Duodenal mucosa (tissue), 2 donors: ENCODE data around the gene GAB3.
"Not testable (repeated sequence)": the region's sequence is repeated elsewhere in the genome, so short reads cannot be mapped to it uniquely, and the experiment has no call there.

Experiments
- H3K27ac ChIP-seq: one replicate; pipeline ENCODE4 v1.7.0; 2013; ENCODE audit warnings: low read depth, low read length
- H3K27me3 ChIP-seq, 2 donors: one replicate each; pipeline ENCODE4 v1.7.0; 2013; ENCODE audit warnings: low read length in 2 of 2, control low read depth in 1 of 2; ENCODE audit not compliant: insufficient read depth in 2 of 2, control insufficient read depth in 1 of 2
- H3K36me3 ChIP-seq, 2 donors: one replicate each; pipeline ENCODE4 v1.7.0; 2013; ENCODE audit warnings: low read length in 2 of 2, control low read depth in 1 of 2; ENCODE audit not compliant: insufficient read depth in 2 of 2, control insufficient read depth in 1 of 2
- H3K4me1 ChIP-seq, 2 donors: one replicate each; pipeline ENCODE4 v1.7.0; 2013; ENCODE audit warnings: low read length in 2 of 2, control low read depth in 1 of 2; ENCODE audit not compliant: insufficient read depth in 2 of 2, control insufficient read depth in 1 of 2
- H3K4me3 ChIP-seq, 2 donors: one replicate each; pipeline ENCODE4 v1.7.0; 2013; ENCODE audit warnings: low read length in 2 of 2, low read depth in 1 of 2
- H3K9ac ChIP-seq, 2 donors: one replicate each; pipeline ENCODE4 v1.7.0; 2013; ENCODE audit warnings: low read length in 2 of 2, low read depth in 1 of 2
- H3K9me3 ChIP-seq, 2 donors: one replicate each; pipeline ENCODE4 v1.7.0; 2013; ENCODE audit warnings: low read length in 2 of 2, control low read depth in 1 of 2; ENCODE audit not compliant: control insufficient read depth in 1 of 2

Gene GAB3

DNA sequence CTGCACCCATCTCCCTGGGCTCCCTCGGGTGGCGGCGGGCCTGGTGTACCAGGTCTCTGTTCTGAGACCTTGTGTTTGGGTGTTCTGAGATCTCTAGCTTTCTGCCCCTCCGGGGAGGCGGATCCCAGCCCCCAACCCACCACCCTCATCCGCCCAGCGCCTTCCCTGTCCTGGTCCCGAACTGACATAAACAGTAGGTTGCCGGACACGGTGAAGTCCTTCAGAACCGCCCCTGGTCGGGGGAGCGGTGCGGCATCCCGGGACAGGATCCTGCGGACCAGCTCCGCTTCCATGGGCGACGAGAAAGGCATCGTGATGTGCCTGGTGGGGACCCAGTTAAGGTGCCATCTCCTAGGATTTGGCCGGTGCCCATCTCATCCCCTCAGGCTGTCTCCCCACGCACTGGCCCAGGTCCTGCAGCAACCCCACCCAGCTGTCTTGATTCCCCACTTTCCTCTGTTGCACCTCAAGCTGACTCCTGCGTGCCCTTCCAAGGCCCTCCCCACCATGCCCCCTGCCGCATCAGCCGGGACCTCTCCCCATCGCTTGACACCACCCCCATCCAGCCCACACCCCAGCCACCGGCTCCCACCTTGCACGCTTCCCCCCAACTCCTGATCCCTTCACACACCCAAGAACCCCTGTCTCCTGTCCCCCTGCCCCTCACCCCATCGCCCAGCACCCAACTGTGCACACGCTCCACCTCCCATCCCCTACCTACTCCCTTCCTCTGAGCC, 98.4 kb downstream of the GAB3 start:
- no peaks in the 10 kb centered on the region for H3K27me3 ChIP-seq
- H3K4me3 ChIP-seq: no peak overlapping the region

DNA sequence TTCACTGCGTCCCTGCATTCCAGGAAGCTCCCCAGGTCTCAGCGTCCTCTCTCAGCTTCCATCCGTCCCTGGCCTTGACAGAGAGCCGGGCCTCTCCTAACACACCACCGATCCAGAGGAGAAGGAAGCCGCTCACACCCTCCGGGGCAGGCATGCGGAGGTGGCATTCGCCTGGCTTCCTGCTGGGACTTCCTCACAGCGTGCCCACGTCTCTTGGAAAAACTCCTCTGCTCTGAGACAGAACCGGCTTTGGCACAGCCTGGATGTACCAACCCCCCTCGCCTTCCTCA, 100.7 kb downstream of the GAB3 start:
- Histone ChIP-seq H3K9ac (no peak overlapping the region), H3K36me3 (no peaks in the 10 kb centered on the region), H3K27me3 (no peaks in the 10 kb centered on the region), H3K4me3 (no peak overlapping the region), H3K4me1 (no peaks in the 10 kb centered on the region), H3K27ac (no peak overlapping the region), H3K9me3 (no peaks in the 10 kb centered on the region)

More for the DNA sequence above, 98.4 kb downstream of the GAB3 start:
- Histone ChIP-seq H3K4me1 (no peaks in the 10 kb centered on the region), H3K36me3 (no peaks in the 10 kb centered on the region), H3K9ac (no peak overlapping the region), H3K9me3 (no peaks in the 10 kb centered on the region), H3K27ac (no peak overlapping the region)

DNA sequence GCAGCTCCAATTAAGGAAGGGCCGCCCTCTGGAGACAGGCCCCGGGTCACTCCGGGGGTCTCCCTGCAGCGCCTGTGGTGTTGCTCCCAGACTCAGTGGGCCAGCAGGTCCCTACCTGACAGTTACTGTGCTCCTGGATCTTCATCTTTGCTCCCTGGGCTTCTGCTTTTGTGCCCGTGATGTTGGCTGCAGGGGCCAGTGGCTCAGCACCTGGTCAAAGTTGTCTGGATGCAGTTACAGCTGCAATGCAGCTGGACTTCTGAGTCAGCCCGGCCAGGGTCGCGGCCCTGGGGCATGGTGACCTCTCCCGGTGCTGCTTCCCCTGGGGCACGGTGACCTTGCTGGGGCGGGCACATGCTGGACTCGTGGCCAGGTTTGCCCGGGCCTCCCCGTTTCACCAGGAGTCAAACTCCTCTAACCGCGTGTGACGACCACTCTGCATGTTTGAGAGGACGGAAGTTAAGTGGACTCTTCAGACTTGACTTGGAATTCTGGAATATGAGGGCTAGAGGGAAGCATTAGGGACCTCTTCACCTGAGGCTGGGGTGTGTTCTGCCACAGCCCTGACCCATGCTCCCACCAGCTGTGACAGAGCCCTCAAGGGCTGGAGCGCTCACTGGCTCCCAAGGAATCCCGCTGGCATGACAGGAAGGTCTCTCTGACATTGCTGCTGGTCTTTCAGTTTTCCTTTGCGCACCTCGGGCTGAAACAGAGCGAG, 101.2 kb downstream of the GAB3 start:
- Histone ChIP-seq H3K36me3 (no peaks in the 10 kb centered on the region), H3K4me3 (no peak overlapping the region), H3K9ac (no peak overlapping the region), H3K27ac (no peak overlapping the region), H3K9me3 (no peaks in the 10 kb centered on the region), H3K27me3 (no peaks in the 10 kb centered on the region), H3K4me1 (no peaks in the 10 kb centered on the region)

DNA sequence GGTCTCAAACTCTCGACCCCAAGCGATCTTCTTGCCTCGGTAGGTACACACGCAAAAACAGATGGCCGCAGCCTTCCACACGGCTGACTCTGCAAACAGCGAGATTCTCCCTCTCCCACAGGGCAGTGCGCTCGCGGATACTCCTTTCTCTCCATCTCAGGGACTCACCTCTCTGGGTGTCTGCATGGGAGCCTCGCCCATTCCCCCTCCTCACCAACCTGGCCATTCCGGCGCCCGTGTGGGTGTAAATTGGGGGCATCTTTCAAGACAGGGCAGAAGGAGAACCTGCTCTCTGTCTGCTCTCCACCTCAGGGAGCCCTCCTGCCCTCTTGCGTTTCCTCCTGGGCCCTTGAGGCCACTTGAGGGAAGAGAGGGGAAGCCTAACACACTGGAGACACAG, 101.9 kb downstream of the GAB3 start:
- H3K36me3 ChIP-seq: no peaks in the 10 kb centered on the region
- H3K27me3 ChIP-seq: no peaks in the 10 kb centered on the region
- H3K4me1 ChIP-seq: no peaks in the 10 kb centered on the region
- H3K4me3 ChIP-seq: no peak overlapping the region
- no peaks in the 10 kb centered on the region for H3K9me3 ChIP-seq
- no peak overlapping the region for H3K9ac ChIP-seq
- no peak overlapping the region for H3K27ac ChIP-seq

DNA sequence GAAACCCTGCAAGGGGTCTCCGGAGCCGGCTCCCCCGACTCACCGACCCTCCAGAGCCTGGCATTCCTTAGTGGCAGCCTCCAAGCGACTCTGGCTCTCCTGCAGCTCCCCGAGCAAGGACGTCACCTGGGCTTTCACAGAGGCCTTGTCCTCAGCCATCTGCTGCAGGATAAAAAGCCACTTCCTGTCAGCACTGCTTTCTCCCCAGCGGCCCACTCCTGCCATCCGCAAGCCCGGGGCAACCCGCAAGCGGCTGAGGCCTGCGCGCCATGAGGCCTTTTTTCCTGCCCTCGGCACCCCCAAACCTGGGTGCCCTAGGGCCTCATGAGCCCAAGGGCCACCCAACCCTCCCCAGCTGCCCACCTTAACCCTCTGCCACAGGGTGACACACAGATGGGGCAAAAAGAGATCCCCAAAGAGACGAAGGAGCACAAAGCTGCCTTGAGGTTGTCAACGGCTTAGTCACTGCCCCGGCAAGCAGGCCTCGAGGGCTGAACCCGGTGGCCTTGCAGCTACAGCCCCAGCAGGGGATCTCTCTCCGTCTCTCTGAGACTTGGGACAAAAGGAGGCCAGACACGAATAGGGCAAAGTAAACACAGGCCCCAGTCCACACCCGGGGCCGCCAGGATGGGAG, 105.0 kb downstream of the GAB3 start:
- not testable (repeated sequence) for H3K27ac ChIP-seq, H3K9ac ChIP-seq, H3K4me3 ChIP-seq, H3K9me3 ChIP-seq, H3K4me1 ChIP-seq, H3K27me3 ChIP-seq, H3K36me3 ChIP-seq

DNA sequence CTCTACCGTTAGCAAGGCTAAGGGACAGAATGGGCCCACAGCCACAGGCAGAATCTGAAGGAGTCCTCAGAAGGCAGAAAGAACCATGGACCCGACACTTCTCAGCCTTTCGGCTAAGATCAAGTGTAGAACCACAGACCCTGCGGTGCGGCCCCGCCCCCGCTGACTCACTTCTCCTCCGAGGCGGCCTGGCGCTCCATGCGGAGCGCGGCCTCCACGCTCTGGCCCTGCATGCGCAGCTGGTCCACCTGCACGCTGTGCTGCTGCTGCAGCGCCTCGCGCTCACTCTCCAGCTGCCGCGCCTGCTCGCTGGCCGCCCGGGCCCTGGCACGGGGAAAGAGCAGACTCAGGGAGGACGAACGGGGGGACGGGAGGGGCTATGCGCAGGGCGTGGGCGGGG, 107.2 kb downstream of the GAB3 start:
- H3K36me3 ChIP-seq, H3K4me1 ChIP-seq, H3K9ac ChIP-seq, H3K9me3 ChIP-seq, H3K4me3 ChIP-seq, H3K27me3 ChIP-seq, H3K27ac ChIP-seq: not testable (repeated sequence)

DNA sequence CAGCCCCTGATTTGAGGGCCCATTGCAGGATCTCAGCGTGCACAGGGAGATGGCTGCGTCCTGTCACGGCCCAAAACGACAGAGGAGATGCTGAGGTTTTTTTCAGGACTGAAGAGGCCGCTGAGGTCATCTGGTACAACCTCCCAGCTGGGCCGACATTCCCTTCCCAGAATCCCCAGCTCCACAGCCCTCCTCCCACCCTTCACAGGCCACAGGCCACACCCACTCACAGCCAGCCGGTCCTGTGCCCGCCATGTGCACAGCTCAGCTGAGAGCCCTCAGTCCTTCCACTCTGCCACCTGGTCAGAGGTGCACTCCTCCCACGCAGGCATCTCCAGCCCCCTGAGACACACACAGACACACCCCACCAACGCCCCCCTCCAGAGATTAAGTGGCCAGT, 109.1 kb downstream of the GAB3 start:
- not testable (repeated sequence) for H3K9ac ChIP-seq

DNA sequence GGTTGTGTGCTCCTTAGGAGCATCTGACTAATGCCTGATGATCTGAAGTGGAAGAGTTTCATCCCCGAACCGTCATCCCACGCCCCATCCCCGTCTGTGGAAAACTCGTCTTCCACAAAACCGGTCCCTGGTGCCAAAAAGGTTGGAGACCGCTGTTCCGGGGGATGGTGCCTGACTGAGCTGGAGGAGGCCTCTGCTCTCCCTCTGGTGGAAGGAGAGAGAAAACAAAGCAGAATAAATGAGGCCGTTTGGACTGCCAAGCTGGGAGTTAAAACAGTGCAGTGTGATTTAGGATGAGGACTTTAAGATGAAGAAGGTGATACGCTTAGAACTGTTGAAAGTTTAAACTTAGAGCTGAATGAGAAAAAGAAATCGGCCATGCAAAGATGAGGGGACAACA, 117.2 kb downstream of the GAB3 start:
- not testable (repeated sequence) for H3K36me3 ChIP-seq, H3K4me3 ChIP-seq, H3K27me3 ChIP-seq, H3K4me1 ChIP-seq, H3K27ac ChIP-seq, H3K9me3 ChIP-seq, H3K9ac ChIP-seq

More for the DNA sequence above, 109.1 kb downstream of the GAB3 start:
- not testable (repeated sequence) for H3K27me3 ChIP-seq, H3K27ac ChIP-seq, H3K4me1 ChIP-seq, H3K4me3 ChIP-seq, H3K9me3 ChIP-seq, H3K36me3 ChIP-seq

DNA sequence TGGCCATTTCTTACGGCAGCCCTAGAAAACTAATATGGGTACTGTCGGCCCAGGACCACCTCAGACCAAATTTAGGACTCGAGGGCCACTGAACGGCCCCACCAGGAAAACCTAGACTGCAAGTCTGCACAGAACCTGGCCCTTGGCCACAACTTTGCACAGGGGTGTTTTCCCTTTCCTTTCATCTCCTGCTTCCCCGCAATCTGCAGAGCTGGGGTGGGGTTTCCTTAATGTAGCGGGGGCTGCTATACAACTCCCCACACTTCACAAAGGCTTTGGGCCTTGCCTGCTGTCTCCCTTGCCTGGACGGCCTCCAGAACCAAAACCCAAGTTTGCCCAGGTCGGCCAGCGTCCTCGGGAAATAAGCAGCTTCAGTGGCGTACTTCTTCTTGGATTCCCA, 119.9 kb downstream of the GAB3 start:
- H3K4me1 ChIP-seq, H3K27ac ChIP-seq, H3K36me3 ChIP-seq, H3K4me3 ChIP-seq, H3K9me3 ChIP-seq, H3K27me3 ChIP-seq, H3K9ac ChIP-seq: not testable (repeated sequence)

DNA sequence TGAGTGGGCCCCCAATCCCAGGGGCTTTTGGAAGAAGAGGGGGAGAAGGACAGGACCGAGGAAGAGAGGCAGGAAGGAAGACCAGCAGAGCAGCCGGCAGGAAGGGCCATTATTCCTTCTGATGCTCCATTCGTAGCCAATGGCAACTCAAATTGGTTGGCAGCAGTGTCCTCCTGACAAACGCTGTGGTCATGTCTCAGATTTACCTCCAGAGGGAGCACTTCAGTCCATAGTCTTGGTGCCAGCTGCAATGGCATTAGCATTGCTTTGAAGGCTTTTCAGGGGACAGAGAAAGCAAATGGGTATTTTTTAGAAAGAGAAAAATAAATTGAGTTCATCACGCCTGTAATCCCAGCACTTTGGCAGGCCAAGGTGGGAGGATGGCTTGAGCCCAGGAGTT, 121.9 kb downstream of the GAB3 start:
- H3K9ac ChIP-seq, H3K27ac ChIP-seq, H3K4me3 ChIP-seq, H3K36me3 ChIP-seq, H3K27me3 ChIP-seq, H3K4me1 ChIP-seq, H3K9me3 ChIP-seq: not testable (repeated sequence)
